Vagina (tissue), 2 donors: Measurements from ENCODE around the gene SYCP3.

Experiments used
- POLR2A ChIP-seq, 2 donors: fragments of 450-650 bp; IDR thresholded peaks; one replicate each; pipeline ENCODE4 v1.6.1; 2017; ENCODE audit warnings: antibody characterized with exemption in 2 of 2, mild to moderate bottlenecking in 2 of 2, moderate library complexity in 2 of 2
- POLR2AphosphoS5 ChIP-seq, 2 donors: sonication (generic); formaldehyde crosslinking; IDR thresholded peaks; one replicate each; pipeline ENCODE4 v1.9.0; 2017; ENCODE audit warnings: antibody characterized with exemption in 2 of 2, mild to moderate bottlenecking in 2 of 2, low read depth in 1 of 2; ENCODE audit not compliant: insufficient read depth in 1 of 2
- TF ChIP-seq, protein P1 (sequence below), 3 experiments: fragments of 450-650 bp in 2 of 3; fragments of 200-600 bp in 1 of 3; sonication (generic) in 1 of 3; IDR thresholded peaks; one replicate each; pipeline ENCODE4 v1.5.1; 2017 to 2019; ENCODE audit warnings: antibody characterized with exemption in 3 of 3, mild to moderate bottlenecking in 2 of 3, moderate library complexity in 2 of 3

DNA sequence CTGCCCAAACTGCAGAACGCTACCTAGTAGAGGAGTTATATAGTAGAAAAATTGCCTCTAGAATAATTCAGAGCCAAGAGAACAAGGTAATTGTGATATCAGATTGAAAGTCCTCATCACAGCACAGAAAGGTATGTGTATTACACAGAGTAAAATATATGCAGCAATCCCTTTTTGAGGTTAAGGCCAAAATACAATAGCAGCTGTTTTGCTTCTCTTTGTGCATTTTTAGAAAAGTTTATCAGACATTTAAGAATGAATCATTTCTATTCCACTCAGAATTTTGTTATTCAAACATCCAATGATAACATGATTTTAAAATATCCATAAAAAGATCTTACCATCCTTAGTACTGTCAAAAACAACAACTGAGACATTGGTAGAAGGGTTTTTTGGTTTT is 46.4 kb upstream of the SYCP3 start:
- no peak for TF ChIP-seq POLR2A (IDR thresholded peaks at IDR 0.05)
- TF ChIP-seq, protein P1, sequence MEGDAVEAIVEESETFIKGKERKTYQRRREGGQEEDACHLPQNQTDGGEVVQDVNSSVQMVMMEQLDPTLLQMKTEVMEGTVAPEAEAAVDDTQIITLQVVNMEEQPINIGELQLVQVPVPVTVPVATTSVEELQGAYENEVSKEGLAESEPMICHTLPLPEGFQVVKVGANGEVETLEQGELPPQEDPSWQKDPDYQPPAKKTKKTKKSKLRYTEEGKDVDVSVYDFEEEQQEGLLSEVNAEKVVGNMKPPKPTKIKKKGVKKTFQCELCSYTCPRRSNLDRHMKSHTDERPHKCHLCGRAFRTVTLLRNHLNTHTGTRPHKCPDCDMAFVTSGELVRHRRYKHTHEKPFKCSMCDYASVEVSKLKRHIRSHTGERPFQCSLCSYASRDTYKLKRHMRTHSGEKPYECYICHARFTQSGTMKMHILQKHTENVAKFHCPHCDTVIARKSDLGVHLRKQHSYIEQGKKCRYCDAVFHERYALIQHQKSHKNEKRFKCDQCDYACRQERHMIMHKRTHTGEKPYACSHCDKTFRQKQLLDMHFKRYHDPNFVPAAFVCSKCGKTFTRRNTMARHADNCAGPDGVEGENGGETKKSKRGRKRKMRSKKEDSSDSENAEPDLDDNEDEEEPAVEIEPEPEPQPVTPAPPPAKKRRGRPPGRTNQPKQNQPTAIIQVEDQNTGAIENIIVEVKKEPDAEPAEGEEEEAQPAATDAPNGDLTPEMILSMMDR (IDR thresholded peaks at IDR 0.05) = no peak
- no peak for TF ChIP-seq POLR2AphosphoS5 (IDR thresholded peaks at IDR 0.05; ENCODE audit: insufficient read depth in 1 of 2, low read depth in 1 of 2)
